Measurements from ENCODE around the gene PAQR4. TPM values are rescaled to one million over a fixed set of nuclear protein-coding genes. Genes with fewer than 3 reads are reported as not detected.

PAQR4 gene
- total RNA-seq, 4 donors from 2014 or later: 2.8 to 5.6 (median 3.3) TPM

DNA sequence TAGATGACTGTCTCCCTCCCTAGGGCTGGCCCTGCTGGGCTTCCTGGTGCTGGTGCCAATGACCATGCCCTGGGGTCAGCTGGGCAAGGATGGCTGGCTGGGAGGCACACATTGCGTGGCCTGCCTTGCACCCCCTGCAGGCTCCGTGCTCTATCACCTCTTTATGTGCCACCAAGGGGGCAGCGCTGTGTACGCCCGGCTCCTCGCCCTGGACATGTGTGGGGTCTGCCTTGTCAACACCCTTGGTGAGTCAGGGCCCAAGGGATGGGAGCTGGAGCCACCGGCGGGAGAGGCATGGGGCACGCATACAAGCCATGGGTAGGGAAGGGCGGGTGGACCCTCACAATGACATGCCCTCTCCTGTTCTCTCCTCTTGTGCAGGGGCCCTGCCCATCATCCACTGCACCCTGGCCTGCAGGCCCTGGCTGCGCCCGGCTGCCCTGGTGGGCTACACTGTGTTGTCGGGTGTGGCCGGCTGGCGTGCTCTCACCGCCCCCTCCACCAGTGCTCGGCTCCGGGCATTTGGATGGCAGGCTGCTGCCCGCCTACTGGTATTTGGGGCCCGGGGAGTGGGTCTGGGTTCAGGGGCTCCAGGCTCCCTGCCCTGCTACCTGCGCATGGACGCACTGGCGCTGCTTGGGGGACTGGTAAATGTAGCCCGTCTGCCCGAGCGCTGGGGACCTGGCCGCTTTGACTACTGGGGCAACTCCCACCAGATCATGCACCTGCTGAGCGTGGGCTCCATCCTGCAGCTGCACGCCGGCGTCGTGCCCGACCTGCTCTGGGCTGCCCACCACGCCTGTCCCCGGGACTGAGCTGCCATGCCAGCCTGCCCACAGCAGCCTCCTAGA is 2.2 kb downstream of the PAQR4 start:
- TF ChIP-seq POLR2A (IDR thresholded peaks at IDR 0.05): no peak
- TF ChIP-seq, protein P1, sequence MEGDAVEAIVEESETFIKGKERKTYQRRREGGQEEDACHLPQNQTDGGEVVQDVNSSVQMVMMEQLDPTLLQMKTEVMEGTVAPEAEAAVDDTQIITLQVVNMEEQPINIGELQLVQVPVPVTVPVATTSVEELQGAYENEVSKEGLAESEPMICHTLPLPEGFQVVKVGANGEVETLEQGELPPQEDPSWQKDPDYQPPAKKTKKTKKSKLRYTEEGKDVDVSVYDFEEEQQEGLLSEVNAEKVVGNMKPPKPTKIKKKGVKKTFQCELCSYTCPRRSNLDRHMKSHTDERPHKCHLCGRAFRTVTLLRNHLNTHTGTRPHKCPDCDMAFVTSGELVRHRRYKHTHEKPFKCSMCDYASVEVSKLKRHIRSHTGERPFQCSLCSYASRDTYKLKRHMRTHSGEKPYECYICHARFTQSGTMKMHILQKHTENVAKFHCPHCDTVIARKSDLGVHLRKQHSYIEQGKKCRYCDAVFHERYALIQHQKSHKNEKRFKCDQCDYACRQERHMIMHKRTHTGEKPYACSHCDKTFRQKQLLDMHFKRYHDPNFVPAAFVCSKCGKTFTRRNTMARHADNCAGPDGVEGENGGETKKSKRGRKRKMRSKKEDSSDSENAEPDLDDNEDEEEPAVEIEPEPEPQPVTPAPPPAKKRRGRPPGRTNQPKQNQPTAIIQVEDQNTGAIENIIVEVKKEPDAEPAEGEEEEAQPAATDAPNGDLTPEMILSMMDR (IDR thresholded peaks at IDR 0.05): no peak
- intact Hi-C loops (cut with DNase I): no loop called here
- Histone ChIP-seq H3K9me3 (no peaks in the 10 kb centered on the region), H3K4me3 (replicated peaks in 1 of 3) (no peak overlapping the region), H3K4me1 (peaks cover 25 to 45% of the 10 kb centered on the region in 2 donors), H3K36me3 (no peaks in the 10 kb centered on the region), H3K27me3 (peaks cover 12% of the 10 kb centered on the region), H3K27ac (no peak overlapping the region)
- 94 to 96% methylated on average over 15 to 20 of the region's 35 CpGs for WGBS, 2 donors
- no peak for DNase-seq

DNA sequence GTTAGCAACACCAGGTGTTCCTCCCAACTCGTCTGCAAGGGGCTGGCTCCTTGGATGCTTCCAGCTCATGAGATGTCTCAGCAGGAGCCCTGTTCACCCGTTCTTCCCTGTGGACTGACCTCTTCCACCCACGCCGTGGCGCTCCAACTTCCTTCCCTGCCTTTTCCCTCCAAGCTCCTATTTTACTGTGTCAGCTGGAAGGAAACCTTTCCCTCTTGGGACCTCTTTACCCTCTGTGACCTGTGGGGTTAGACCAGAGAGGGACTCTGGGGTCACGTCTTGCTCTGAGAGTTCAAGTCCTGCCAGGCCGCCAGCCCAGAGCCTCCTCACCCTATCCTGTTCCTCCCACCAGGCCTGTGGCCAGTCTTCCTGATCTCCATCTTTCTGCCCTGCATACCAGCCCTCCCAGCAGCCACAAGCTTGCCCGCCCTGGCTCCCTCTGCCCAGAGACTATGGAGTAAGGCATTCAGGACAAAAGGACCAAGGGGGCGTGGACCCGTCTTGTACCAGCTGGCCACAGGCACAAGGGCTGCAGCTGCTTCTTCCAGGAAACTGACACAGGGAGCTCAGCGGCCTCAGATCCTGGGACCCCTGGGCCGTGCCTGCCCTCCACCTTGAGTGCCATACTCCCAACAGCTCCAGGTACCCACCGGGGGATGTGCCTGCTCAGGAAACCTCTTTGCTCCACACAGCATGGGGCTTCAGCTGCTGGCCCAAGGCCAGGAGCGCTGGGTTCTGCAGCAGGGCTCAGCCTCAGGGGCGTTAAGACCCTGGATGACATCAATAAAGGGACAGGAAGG is 3.0 kb downstream of the PAQR4 start:
- intact Hi-C loops (cut with DNase I): no loop called here
- no peak for DNase-seq
- Histone ChIP-seq H3K9me3 (no peaks in the 10 kb centered on the region), H3K27me3 (peaks cover 3% of the 10 kb centered on the region), H3K4me1 (peaks cover 20 to 37% of the 10 kb centered on the region in 2 donors), H3K27ac (no peak overlapping the region), H3K36me3 (no peaks in the 10 kb centered on the region), H3K4me3 (replicated peaks in 1 of 3) (no peak overlapping the region)
- 83 to 89% methylated on average over 10 to 13 of the region's 15 CpGs for WGBS, 2 donors
- TF ChIP-seq, protein P1 (IDR thresholded peaks at IDR 0.05): no peak
- TF ChIP-seq POLR2A (IDR thresholded peaks at IDR 0.05): no peak

DNA sequence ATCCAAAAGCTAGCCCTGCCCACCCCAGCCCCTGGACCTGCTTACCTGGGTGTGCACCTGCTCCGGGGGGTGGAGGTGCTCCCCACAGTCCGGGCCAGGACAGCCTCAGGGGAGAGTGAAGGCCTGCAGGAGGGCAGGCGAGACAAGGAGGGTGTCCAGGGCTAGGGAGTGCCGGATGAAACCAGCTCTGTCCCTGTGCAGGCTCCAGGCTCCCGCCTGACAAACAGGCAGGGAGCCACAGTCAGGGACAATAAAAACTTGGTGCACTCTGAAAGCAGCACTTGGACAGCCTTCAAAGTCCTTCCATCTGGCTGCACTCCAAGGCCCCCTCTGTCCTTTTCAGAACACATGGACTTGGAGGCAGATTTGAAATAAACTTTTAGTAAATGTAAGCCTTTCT is 3.9 kb downstream of the PAQR4 start:
- Histone ChIP-seq H3K9me3 (no peaks in the 10 kb centered on the region), H3K4me3 (replicated peaks in 1 of 3) (no peak overlapping the region), H3K36me3 (no peaks in the 10 kb centered on the region), H3K4me1 (peaks cover 20 to 38% of the 10 kb centered on the region in 2 donors), H3K27me3 (no peaks in the 10 kb centered on the region), H3K27ac (no peak overlapping the region)
- WGBS, 2 donors: 29 to 58% methylated on average over 4 of the region's 5 CpGs
- TF ChIP-seq, protein P1 (IDR thresholded peaks at IDR 0.05): no peak
- TF ChIP-seq POLR2A (IDR thresholded peaks at IDR 0.05): no peak
- DNase-seq: peak; percentile 78 to 83
- intact Hi-C loops (cut with DNase I): no loop called here

DNA sequence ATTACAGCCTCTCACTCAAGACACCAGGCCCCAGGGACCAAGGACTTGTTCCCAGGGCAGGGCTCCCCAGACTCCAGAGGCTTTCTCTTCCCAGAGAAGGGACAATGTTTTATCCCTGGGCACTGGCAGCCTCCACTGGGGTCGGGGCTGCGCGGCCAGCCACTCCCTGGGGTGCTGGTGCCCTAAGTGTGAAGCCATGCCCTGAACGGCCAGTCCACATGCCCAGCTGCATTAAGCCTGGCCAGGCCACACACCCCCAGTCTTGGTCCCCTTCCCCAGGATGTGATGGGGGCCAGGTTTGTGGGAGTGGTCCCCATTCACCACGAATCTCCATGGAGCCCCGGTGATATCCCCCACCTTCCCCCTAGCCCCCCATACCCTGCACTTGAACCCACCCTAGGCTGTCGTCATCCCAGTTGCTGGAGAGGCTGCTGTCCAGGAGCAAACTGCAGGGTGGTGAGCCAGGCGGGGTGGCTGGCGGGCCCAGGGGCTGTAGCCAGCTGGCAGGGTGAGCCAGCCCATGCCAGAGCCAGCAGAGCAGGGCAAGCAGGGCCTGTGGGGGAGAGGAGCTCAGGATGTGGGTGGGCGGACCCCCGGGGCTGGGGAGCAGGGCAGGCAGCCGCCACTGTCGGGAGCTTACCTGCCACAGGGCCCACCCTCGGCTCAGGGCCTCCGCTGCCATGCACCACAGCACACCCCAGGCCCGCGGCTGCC is 4.6 kb downstream of the PAQR4 start:
- Histone ChIP-seq H3K27me3 (no peaks in the 10 kb centered on the region), H3K4me1 (peaks cover 15 to 31% of the 10 kb centered on the region in 2 donors), H3K9me3 (no peaks in the 10 kb centered on the region), H3K27ac (no peak overlapping the region), H3K36me3 (no peaks in the 10 kb centered on the region), H3K4me3 (replicated peaks in 1 of 3) (no peak overlapping the region)
- TF ChIP-seq, protein P1 (IDR thresholded peaks at IDR 0.05): no peak
- 30 to 80% methylated on average over 2 to 11 of the region's 17 CpGs for WGBS, 2 donors
- DNase-seq: no peak
- intact Hi-C loops (cut with DNase I): no loop called here
